HepG2 (cell line): ENCODE measurements around the gene RAMP1. TPM values are rescaled to one million over a fixed set of nuclear protein-coding genes. Genes with fewer than 3 reads are reported as not detected.
A peak's percentile ranks its signal among the peaks of the same experiment; 100 is the strongest.

Experiments used
- ATAC-seq: fragments of 200-7000 bp; cut with Tn5 transposase; 3 replicates; pipeline ENCODE4 v1.9.1; 2020; ENCODE audit warnings: mild to moderate bottlenecking, moderate library complexity
- BruUV-seq: library from RNA; stranded (reverse); fragments of 400-500 nt; replicated peaks from 2 replicates; lab custom pipeline; 2021; lab: Mats Ljungman, UMichigan
- CTCF ChIA-PET: fragments of 300-600 bp; formaldehyde crosslinking; extraction: SDS; loops from one replicate; lab custom pipeline; 2021; ENCODE audit warnings: low total read pairs, inconsistent platforms, low intra/inter-chr PET ratio; lab: Yijun Ruan, JAX
- POLR2A ChIA-PET: fragments of 350-600 bp; sonication (Branson Sonifier 250); formaldehyde crosslinking; loops from one replicate; lab custom pipeline; 2020; ENCODE audit warnings: antibody characterized with exemption, inconsistent platforms; lab: Yijun Ruan, JAX
- DNase-seq: peaks from one replicate; pipeline ENCODE4 v3.0.0-alpha.2; 2015; ENCODE audit warnings: low spot score
- FAIRE-seq: peaks from 3 replicates; lab custom pipeline; 2011; peaks lifted over from hg19 to GRCh38; lab: Jason Lieb, UNC
- H2AFZ ChIP-seq: one replicate; pipeline ENCODE4 v1.6.1; 2011; ENCODE audit warnings: low read length, inconsistent platforms
- H3K27ac ChIP-seq: fragments of 300-600 bp; 3 replicates; pipeline ENCODE4 v1.8.0; 2011; ENCODE audit warnings: mixed run types, mild to moderate bottlenecking, mixed read lengths, low read length, inconsistent platforms; ENCODE audit not compliant: insufficient read depth; ENCODE audit errors: extremely low read length
- H3K27me3 ChIP-seq, 2 experiments: fragments of 200-600 bp in 1 of 2; 2 replicates in 1 of 2; 3 replicates in 1 of 2; pipeline versions ENCODE4 v1.6.0 to v1.8.0; 2011; ENCODE audit warnings: low read length in 2 of 2, mild to moderate bottlenecking in 2 of 2, moderate library complexity in 2 of 2, inconsistent platforms in 1 of 2; ENCODE audit not compliant: insufficient read depth in 2 of 2, control insufficient read depth in 1 of 2
- H3K36me3 ChIP-seq, 2 experiments: fragments of 200-600 bp in 1 of 2; replicated peaks in 1 of 2; 2 replicates in 1 of 2; 3 replicates in 1 of 2; pipeline versions ENCODE4 v1.5.1 to v1.8.0; 2011; ENCODE audit warnings: low read length in 2 of 2, inconsistent platforms in 1 of 2; ENCODE audit not compliant: insufficient read depth in 2 of 2, control insufficient read depth in 1 of 2
- H3K4me1 ChIP-seq: 2 replicates; pipeline ENCODE4 v1.5.1; 2012; ENCODE audit warnings: low read length, inconsistent platforms; ENCODE audit not compliant: insufficient read depth
- H3K4me2 ChIP-seq: 2 replicates; pipeline ENCODE4 v1.6.0; 2011; ENCODE audit warnings: low read depth, low read length, inconsistent platforms
- H3K4me3 ChIP-seq, 3 experiments: fragments of 200-600 bp in 1 of 3; sonication (generic), shearing (Covaris generic) in 1 of 3; replicated peaks in 1 of 3; 2 replicates each; pipeline ENCODE4 v1.5.1; 2011 to 2016; ENCODE audit warnings: low read length in 3 of 3, inconsistent platforms in 2 of 3, low read depth in 2 of 3, mild to moderate bottlenecking in 2 of 3, control low read depth in 1 of 3, mixed read lengths in 1 of 3; ENCODE audit not compliant: insufficient read depth in 1 of 3
- H3K79me2 ChIP-seq: one replicate; pipeline ENCODE4 v1.6.1; 2011; ENCODE audit warnings: low read length, inconsistent platforms; ENCODE audit not compliant: insufficient read depth
- H3K9ac ChIP-seq: 2 replicates; pipeline ENCODE4 v1.6.0; 2011; ENCODE audit warnings: mild to moderate bottlenecking, low read depth, low read length, inconsistent platforms; ENCODE audit not compliant: insufficient read depth
- H3K9me3 ChIP-seq: 2 replicates; pipeline ENCODE4 v1.5.1; 2012; ENCODE audit warnings: mild to moderate bottlenecking, low read length
- H4K20me1 ChIP-seq: 2 replicates; pipeline ENCODE4 v1.6.0; 2011; ENCODE audit warnings: inconsistent platforms, mild to moderate bottlenecking, low read length, moderate library complexity; ENCODE audit not compliant: insufficient read depth
- ATM ChIP-seq: fragments of 450-650 bp; IDR thresholded peaks from 2 replicates; pipeline ENCODE4 v1.7.1; 2017; ENCODE audit warnings: mild to moderate bottlenecking, borderline replicate concordance
- DR1 ChIP-seq: sonication (generic); formaldehyde crosslinking; IDR thresholded peaks from 2 replicates; pipeline ENCODE4 v1.8.0; 2021; ENCODE audit warnings: mild to moderate bottlenecking, missing genetic modification reagents, inconsistent platforms
- FOSL2 ChIP-seq: sonication (generic); formaldehyde crosslinking; IDR thresholded peaks from 2 replicates; pipeline ENCODE4 v1.4.0; 2020; ENCODE audit warnings: missing genetic modification reagents
- HES4 ChIP-seq: sonication (generic); formaldehyde crosslinking; IDR thresholded peaks from 2 replicates; pipeline ENCODE4 v1.9.0; 2021; ENCODE audit warnings: mild to moderate bottlenecking, missing genetic modification reagents, borderline replicate concordance
- MTF1 ChIP-seq: sonication (generic); formaldehyde crosslinking; IDR thresholded peaks from 2 replicates; pipeline ENCODE4 v1.5.0; 2020; ENCODE audit warnings: missing genetic modification reagents
- NCOA5 ChIP-seq: sonication (generic); formaldehyde crosslinking; IDR thresholded peaks from 2 replicates; pipeline ENCODE4 v1.4.0; 2020; ENCODE audit warnings: missing genetic modification reagents
- PAF1 ChIP-seq: IDR thresholded peaks from 2 replicates; pipeline ENCODE4 v1.6.1; 2016; ENCODE audit warnings: missing genetic modification reagents, missing compliant biosample characterization
- PHF21A ChIP-seq: sonication (generic); formaldehyde crosslinking; IDR thresholded peaks from 2 replicates; pipeline ENCODE4 v1.5.0; 2020; ENCODE audit warnings: mild to moderate bottlenecking, missing genetic modification reagents
- PREB ChIP-seq: sonication (generic); formaldehyde crosslinking; IDR thresholded peaks from 2 replicates; pipeline ENCODE4 v1.4.0; 2020; ENCODE audit warnings: missing genetic modification reagents
- ZNF678 ChIP-seq: sonication (generic); formaldehyde crosslinking; IDR thresholded peaks from 2 replicates; pipeline ENCODE4 v1.4.0; 2020; ENCODE audit warnings: mild to moderate bottlenecking, missing genetic modification reagents
- ZNF773 ChIP-seq: sonication (generic); formaldehyde crosslinking; IDR thresholded peaks from 2 replicates; pipeline ENCODE4 v1.4.0; 2020; ENCODE audit warnings: missing genetic modification reagents, borderline replicate concordance
- WGBS: methylation state at CpG from one replicate; pipeline ENCODE4 v1.1.6; 2017; ENCODE audit warnings: low lambda C conversion rate; 5-methylcytosine and 5-hydroxymethylcytosine counted together
- in situ Hi-C: cut with HindIII; loops from 2 replicates; pipeline ENCODE4 v1.10.0; 2017; ENCODE audit warnings: low pct_unique_long_range_greater_than_20kb; ENCODE audit not compliant: extremely low pct_ligation_motif_present
- intact Hi-C: fragments of 100-400 bp; cut with micrococcal nuclease; formaldehyde crosslinking; loops from one replicate; pipeline ENCODE4 v1.10.0; 2022; ENCODE audit not compliant: unreplicated experiment
- polyA plus RNA-seq, 8 experiments: library from polyadenylated mRNA; depleted of rRNA in 3 of 8; stranded (reverse) in 7 of 8; unstranded in 1 of 8; fragments of >200 nt; fragmentation: Illumina TruSeq in 4 of 8; extraction: Trizol in 4 of 8; gene quantifications; 2 replicates each; pipeline versions ENCODE4 v1.2.1 to v1.2.3, GENCODE V29; 2011 to 2016; ENCODE audit warnings: low read depth in 4 of 8, missing spikeins in 1 of 8, mixed read lengths in 1 of 8; ENCODE audit not compliant: insufficient read depth in 1 of 8
- total RNA-seq, 5 experiments: library from RNA; depleted of rRNA; stranded (reverse); fragments of >200 nt; fragmentation: Illumina TruSeq; extraction: Trizol; gene quantifications; 2 replicates each; pipeline ENCODE4 v1.2.3, GENCODE V29; 2016; ENCODE audit warnings: low read depth in 1 of 5
- TF ChIP-seq, protein P1 (sequence below): sonication (generic); formaldehyde crosslinking; IDR thresholded peaks from 2 replicates; pipeline ENCODE4 v1.5.1; 2020; ENCODE audit warnings: mild to moderate bottlenecking, missing genetic modification reagents, moderate library complexity
- TF ChIP-seq, protein P2 (sequence below): sonication (generic); formaldehyde crosslinking; IDR thresholded peaks from 2 replicates; pipeline ENCODE4 v1.4.0; 2020; ENCODE audit warnings: missing genetic modification reagents

Gene RAMP1
- total and polyA plus RNA-seq, 2 of the 13 experiments (the other 11 are each of a cell fraction or from before 2014, with no cell fraction given), result 0.29 to 0.61 TPM

- TF ChIP-seq NCOA5 (CRISPR knock-in tag), result no peak
- TF ChIP-seq ZNF678 (CRISPR knock-in tag), result no peak
These were observed 62.6 kb downstream of the RAMP1 start (continued) for GRCh38 chr2:237921967-237922492.

DNA sequence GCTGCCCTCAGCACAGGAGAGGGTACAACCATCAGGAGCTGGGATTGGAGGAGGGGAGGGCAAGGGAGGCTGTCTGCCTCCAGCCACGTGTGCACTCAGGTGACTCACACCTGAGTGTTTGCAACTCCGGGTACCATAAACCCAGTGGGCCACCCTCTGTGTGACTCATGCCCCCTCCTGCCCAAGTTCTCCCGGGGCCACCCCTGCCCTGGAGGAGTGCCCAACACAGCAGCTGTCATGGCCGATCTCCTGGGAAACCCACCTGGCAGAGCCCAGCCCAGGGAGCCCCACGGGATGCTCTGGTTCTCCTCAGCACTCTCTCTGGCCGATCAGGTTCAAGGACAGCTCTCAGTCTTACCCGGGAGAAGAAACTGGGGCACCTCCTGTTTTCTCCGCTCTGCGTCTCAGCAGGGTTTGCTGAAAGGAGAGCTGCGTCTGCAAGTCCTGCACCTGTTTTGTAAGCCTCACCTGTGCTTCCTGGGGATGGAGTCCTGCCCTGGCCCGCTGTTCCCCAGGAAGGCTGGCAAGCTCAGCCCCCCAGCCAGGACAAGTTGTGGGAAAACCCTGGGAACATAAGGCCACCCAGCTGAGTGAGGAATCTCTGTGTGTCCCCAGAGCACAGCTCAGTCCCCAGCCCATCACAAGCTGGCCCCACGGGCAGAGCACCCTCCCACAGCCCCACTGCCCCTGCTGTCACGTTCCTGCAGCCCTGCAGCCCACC, 63.4 kb downstream of the RAMP1 start:
- Histone ChIP-seq H3K4me3 (peak overlapping the region in 1 of 3 experiments; percentile 58; a peak in 2 of 6 replicates), H3K27ac (no peak overlapping the region)
- ATAC-seq, result peak; percentile 60
- TF ChIP-seq FOSL2 (CRISPR knock-in tag) (peak; percentile 60; the same call in 1 of the 2 replicates), HES4 (CRISPR knock-in tag) (no peak), PAF1 (no peak), DR1 (CRISPR knock-in tag) (no peak), ZNF773 (CRISPR knock-in tag) (no peak), PREB (CRISPR knock-in tag) (no peak), PHF21A (no peak), MTF1 (no peak), ATM (no peak)
- TF ChIP-seq, protein P1, sequence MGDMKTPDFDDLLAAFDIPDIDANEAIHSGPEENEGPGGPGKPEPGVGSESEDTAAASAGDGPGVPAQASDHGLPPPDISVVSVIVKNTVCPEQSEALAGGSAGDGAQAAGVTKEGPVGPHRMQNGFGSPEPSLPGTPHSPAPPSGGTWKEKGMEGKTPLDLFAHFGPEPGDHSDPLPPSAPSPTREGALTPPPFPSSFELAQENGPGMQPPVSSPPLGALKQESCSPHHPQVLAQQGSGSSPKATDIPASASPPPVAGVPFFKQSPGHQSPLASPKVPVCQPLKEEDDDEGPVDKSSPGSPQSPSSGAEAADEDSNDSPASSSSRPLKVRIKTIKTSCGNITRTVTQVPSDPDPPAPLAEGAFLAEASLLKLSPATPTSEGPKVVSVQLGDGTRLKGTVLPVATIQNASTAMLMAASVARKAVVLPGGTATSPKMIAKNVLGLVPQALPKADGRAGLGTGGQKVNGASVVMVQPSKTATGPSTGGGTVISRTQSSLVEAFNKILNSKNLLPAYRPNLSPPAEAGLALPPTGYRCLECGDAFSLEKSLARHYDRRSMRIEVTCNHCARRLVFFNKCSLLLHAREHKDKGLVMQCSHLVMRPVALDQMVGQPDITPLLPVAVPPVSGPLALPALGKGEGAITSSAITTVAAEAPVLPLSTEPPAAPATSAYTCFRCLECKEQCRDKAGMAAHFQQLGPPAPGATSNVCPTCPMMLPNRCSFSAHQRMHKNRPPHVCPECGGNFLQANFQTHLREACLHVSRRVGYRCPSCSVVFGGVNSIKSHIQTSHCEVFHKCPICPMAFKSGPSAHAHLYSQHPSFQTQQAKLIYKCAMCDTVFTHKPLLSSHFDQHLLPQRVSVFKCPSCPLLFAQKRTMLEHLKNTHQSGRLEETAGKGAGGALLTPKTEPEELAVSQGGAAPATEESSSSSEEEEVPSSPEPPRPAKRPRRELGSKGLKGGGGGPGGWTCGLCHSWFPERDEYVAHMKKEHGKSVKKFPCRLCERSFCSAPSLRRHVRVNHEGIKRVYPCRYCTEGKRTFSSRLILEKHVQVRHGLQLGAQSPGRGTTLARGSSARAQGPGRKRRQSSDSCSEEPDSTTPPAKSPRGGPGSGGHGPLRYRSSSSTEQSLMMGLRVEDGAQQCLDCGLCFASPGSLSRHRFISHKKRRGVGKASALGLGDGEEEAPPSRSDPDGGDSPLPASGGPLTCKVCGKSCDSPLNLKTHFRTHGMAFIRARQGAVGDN (CRISPR knock-in tag), result peak; percentile 18; the same call in 1 of the 2 replicates
- TF ChIP-seq, protein P2, sequence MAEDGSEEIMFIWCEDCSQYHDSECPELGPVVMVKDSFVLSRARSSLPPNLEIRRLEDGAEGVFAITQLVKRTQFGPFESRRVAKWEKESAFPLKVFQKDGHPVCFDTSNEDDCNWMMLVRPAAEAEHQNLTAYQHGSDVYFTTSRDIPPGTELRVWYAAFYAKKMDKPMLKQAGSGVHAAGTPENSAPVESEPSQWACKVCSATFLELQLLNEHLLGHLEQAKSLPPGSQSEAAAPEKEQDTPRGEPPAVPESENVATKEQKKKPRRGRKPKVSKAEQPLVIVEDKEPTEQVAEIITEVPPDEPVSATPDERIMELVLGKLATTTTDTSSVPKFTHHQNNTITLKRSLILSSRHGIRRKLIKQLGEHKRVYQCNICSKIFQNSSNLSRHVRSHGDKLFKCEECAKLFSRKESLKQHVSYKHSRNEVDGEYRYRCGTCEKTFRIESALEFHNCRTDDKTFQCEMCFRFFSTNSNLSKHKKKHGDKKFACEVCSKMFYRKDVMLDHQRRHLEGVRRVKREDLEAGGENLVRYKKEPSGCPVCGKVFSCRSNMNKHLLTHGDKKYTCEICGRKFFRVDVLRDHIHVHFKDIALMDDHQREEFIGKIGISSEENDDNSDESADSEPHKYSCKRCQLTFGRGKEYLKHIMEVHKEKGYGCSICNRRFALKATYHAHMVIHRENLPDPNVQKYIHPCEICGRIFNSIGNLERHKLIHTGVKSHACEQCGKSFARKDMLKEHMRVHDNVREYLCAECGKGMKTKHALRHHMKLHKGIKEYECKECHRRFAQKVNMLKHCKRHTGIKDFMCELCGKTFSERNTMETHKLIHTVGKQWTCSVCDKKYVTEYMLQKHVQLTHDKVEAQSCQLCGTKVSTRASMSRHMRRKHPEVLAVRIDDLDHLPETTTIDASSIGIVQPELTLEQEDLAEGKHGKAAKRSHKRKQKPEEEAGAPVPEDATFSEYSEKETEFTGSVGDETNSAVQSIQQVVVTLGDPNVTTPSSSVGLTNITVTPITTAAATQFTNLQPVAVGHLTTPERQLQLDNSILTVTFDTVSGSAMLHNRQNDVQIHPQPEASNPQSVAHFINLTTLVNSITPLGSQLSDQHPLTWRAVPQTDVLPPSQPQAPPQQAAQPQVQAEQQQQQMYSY, result no peak

More for the DNA sequence above, 63.4 kb downstream of the RAMP1 start:
- Histone ChIP-seq H3K27me3 (peaks cover 2 to 41% of the 10 kb centered on the region in 2 experiments; a peak in 4 of 5 replicates), H4K20me1 (no peaks in the 10 kb centered on the region), H3K4me1 (peaks cover 8% of the 10 kb centered on the region), H3K36me3 (no peaks in the 10 kb centered on the region), H3K9me3 (no peaks in the 10 kb centered on the region), H3K9ac (no peak overlapping the region), H2AFZ (no peak overlapping the region), H3K79me2 (no peaks in the 10 kb centered on the region), H3K4me2 (peak overlapping the region; percentile 65)
- DNase-seq (no peak), FAIRE-seq (no peak)
- WGBS, result 28% methylated on average over 9 of the region's 13 CpGs
- POLR2A ChIA-PET, result no interaction called here
- CTCF ChIA-PET, result interaction anchor here (1.1 to 1.6 kb wide), 3 partner anchors 184 to 237 kb away, joined by 5 to 6 read pairs (median 5); no protein-coding TSS in a partner anchor
- in situ Hi-C loops (no loop called here), intact Hi-C loops (loop anchor here (1.0 kb wide), 2 partner anchors 184 to 216 kb away; no protein-coding TSS in a partner anchor)
- BruUV-seq, result no TSS peak
